AG09309 (cell line): ENCODE data around the gene GRIN2D.

ENCODE experiments used
- DNase-seq: peaks from one replicate; pipeline ENCODE4 v3.0.0-alpha.2; 2010; ENCODE audit warnings: low read depth
- H3K4me3 ChIP-seq: 2 replicates; pipeline ENCODE4 v1.5.1; 2011; ENCODE audit warnings: mild to moderate bottlenecking, low read depth, low read length, moderate library complexity; ENCODE audit not compliant: control insufficient read depth
- CTCF ChIP-seq: IDR thresholded peaks from 2 replicates; pipeline ENCODE4 v1.5.1; 2011; ENCODE audit warnings: mild to moderate bottlenecking, low read depth, low read length, inconsistent platforms; ENCODE audit not compliant: insufficient read depth, control insufficient read depth; ENCODE audit errors: missing control alignments

GRIN2D gene

GRCh38 chr19:48379058-48379457, 14.4 kb upstream of the GRIN2D start:
- no peak overlapping the region for H3K4me3 ChIP-seq
- no peak for TF ChIP-seq CTCF
- no peak for DNase-seq

- no peak overlapping the region for H3K4me3 ChIP-seq
- TF ChIP-seq CTCF: peak; percentile 1
- DNase-seq: no peak
These were observed 12.1 kb upstream of the GRIN2D start for GRCh38 chr19:48381178-48381950.

GRCh38 chr19:48382286-48382685, 11.2 kb upstream of the GRIN2D start:
- DNase-seq: no peak
- H3K4me3 ChIP-seq: no peak overlapping the region
- no peak for TF ChIP-seq CTCF

GRCh38 chr19:48385461-48386087, 7.9 kb upstream of the GRIN2D start:
- TF ChIP-seq CTCF: no peak
- no peak overlapping the region for H3K4me3 ChIP-seq
- no peak for DNase-seq

- no peak for DNase-seq
- no peak overlapping the region for H3K4me3 ChIP-seq
- no peak for TF ChIP-seq CTCF
These were observed 6.5 kb upstream of the GRIN2D start for GRCh38 chr19:48386981-48387380.

- peak overlapping the region; percentile 74 for H3K4me3 ChIP-seq
- DNase-seq: no peak
- peak; percentile 72 for TF ChIP-seq CTCF
These were observed 3.0 kb upstream of the GRIN2D start for GRCh38 chr19:48390188-48391099.
